ENCODE results near the gene CDH4. TPM values are rescaled to one million over a fixed set of nuclear protein-coding genes. Genes with fewer than 3 reads are reported as not detected.

The CDH4 gene
- total and polyA plus RNA-seq, 2 of the 8 experiments (the other 6 are each of a cell fraction or from before 2014, with no cell fraction given) = 4.3 to 7.9 TPM

GRCh38 chr20:61566691-61567090 lies 314.6 kb downstream of the CDH4 start:
- no peak overlapping the region for H3K14ac ChIP-seq (ENCODE audit: insufficient read length)
- FAIRE-seq (no peak), DNase-seq (ENCODE audit: low read depth in 1 of 2, low spot score in 2 of 2) (no peak)
- peak overlapping the region in 1 of 4 experiments; percentile 13; a peak in 1 of 8 replicates for H3K4me3 ChIP-seq (ENCODE audit: extremely low read depth in 1 of 4, insufficient read depth in 2 of 4, low read depth in 3 of 4, low read length in 4 of 4)
- peak overlapping the region; percentile 54; the same call in 1 of the 2 replicates for H2BK15ac ChIP-seq (ENCODE audit: low read length)
- H3K4me2 ChIP-seq (ENCODE audit: insufficient read depth in 1 of 2, low read depth in 2 of 2, low read length in 2 of 2) = peak overlapping the region; percentile 44 to 58; a peak in 2 of 4 replicates
- no peak overlapping the region for H4K5ac ChIP-seq (ENCODE audit: insufficient read length, low read depth, low read length)
- no peak overlapping the region for H3K56ac ChIP-seq (replicated peaks; ENCODE audit: insufficient read length, low read depth, low read length)
- H2BK20ac ChIP-seq (ENCODE audit: low read length) = peak overlapping the region; percentile 82; the same call in 1 of the 2 replicates
- H3K27me3 ChIP-seq (replicated peaks in 1 of 4; ENCODE audit: control insufficient read depth in 3 of 4, extremely low read depth in 1 of 4, insufficient read depth in 3 of 4, low read length in 3 of 4) = no peaks in the 10 kb centered on the region; a peak in 1 of 7 replicates
- TF ChIP-seq, protein P1, sequence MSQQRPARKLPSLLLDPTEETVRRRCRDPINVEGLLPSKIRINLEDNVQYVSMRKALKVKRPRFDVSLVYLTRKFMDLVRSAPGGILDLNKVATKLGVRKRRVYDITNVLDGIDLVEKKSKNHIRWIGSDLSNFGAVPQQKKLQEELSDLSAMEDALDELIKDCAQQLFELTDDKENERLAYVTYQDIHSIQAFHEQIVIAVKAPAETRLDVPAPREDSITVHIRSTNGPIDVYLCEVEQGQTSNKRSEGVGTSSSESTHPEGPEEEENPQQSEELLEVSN (IDR thresholded peaks at IDR 0.05) = peak; percentile 25; the same call in 1 of the 2 replicates
- TF ChIP-seq RFX5 (IDR thresholded peaks at IDR 0.05; ENCODE audit: borderline replicate concordance, low read depth, low read length) (no peak), POU5F1 (IDR thresholded peaks at IDR 0.05; ENCODE audit: low read depth, low read length) (no peak), ASH2L (IDR thresholded peaks at IDR 0.05; ENCODE audit: low read length) (no peak), MAX (IDR thresholded peaks at IDR 0.05) (peak; percentile 46; the same call in 1 of the 2 replicates)
- H3K23me2 ChIP-seq (ENCODE audit: low read depth, low read length) = no peaks in the 10 kb centered on the region; the same call in 1 of the 2 replicates
- H3K79me2 ChIP-seq (ENCODE audit: control insufficient read depth in 1 of 2, insufficient read depth in 2 of 2, low read length in 2 of 2) = no peaks in the 10 kb centered on the region
- CTCF ChIA-PET (ENCODE audit: partially characterized antibody) = interaction anchor here (0.9 to 1.6 kb wide), 2 partner anchors 8 to 13 kb away, joined by 3 read pairs; no protein-coding TSS in a partner anchor
- 90% methylated on average over 22 of the region's 22 CpGs; no CpG with 5 or more reads in 1 of the 2 experiments for WGBS, 2 experiments (ENCODE audit: extremely low coverage in 1 of 2, insufficient coverage in 1 of 2, insufficient read length in 1 of 2, insufficient replicate concordance in 2 of 2, low coverage in 1 of 2, low lambda C conversion rate in 2 of 2, missing lambda C conversion rate in 1 of 2)
- H3K9ac ChIP-seq (replicated peaks in 1 of 4; ENCODE audit: extremely low read depth in 1 of 4, low read depth in 3 of 4, low read length in 3 of 4) = no peak overlapping the region
- POLR2A ChIA-PET (ENCODE audit: partially characterized antibody) = interaction anchor here (0.9 kb wide), 1 partner anchor 18 kb away, joined by 3 read pairs; no protein-coding TSS in a partner anchor
- H3K9me3 ChIP-seq (ENCODE audit: insufficient read depth in 2 of 2, low read depth in 1 of 2, low read length in 1 of 2) = no peaks in the 10 kb centered on the region
- H3K27ac ChIP-seq (ENCODE audit: low read depth, low read length) = no peak overlapping the region
- H3K4me1 ChIP-seq (replicated peaks in 1 of 4; ENCODE audit: control insufficient read depth in 3 of 4, insufficient read depth in 4 of 4, low read length in 3 of 4) = peaks cover 0 to 18% (median 9%) of the 10 kb centered on the region in 4 experiments; a peak in 6 of 7 replicates
- H2BK12ac ChIP-seq (ENCODE audit: low read depth, low read length) = peak overlapping the region; percentile 64
- peak overlapping the region; percentile 9 for H4K91ac ChIP-seq (replicated peaks; ENCODE audit: insufficient read length, low read length)
- H2BK5ac ChIP-seq (ENCODE audit: low read depth, low read length) = no peak overlapping the region; the same call in 1 of the 2 replicates
- no peaks in the 10 kb centered on the region for H3K79me1 ChIP-seq (ENCODE audit: low read depth, low read length)
- H2BK120ac ChIP-seq (replicated peaks; ENCODE audit: low read depth, low read length) = peak overlapping the region; percentile 60
- H3K23ac ChIP-seq (ENCODE audit: insufficient read length) = no peak overlapping the region
- H2AFZ ChIP-seq (ENCODE audit: low read length) = no peak overlapping the region
- no peak overlapping the region for H2AK5ac ChIP-seq (ENCODE audit: low read depth, low read length)
- H3K18ac ChIP-seq (ENCODE audit: extremely low read depth, low read length) = peak overlapping the region; percentile 51; the same call in 1 of the 2 replicates
- no peak overlapping the region for H3K4ac ChIP-seq (replicated peaks; ENCODE audit: insufficient read length, low read depth, low read length)
- H4K8ac ChIP-seq (ENCODE audit: extremely low read depth, insufficient read depth, low read length) = no peak overlapping the region
- H3K36me3 ChIP-seq (ENCODE audit: control insufficient read depth in 2 of 4, insufficient read depth in 4 of 4, low read length in 3 of 4) = no peaks in the 10 kb centered on the region
- no peaks in the 10 kb centered on the region for H4K20me1 ChIP-seq (replicated peaks in 1 of 2; ENCODE audit: control insufficient read depth in 1 of 2, insufficient read depth in 2 of 2, low read length in 2 of 2)

Data from H1 (cell line).